ENCODE results near the gene PDE4D. TPM values are rescaled to one million over a fixed set of nuclear protein-coding genes. Genes with fewer than 3 reads are reported as not detected.

Gene PDE4D
- total RNA-seq, 1 donor from 2014 or later = 7.6 TPM

DNA sequence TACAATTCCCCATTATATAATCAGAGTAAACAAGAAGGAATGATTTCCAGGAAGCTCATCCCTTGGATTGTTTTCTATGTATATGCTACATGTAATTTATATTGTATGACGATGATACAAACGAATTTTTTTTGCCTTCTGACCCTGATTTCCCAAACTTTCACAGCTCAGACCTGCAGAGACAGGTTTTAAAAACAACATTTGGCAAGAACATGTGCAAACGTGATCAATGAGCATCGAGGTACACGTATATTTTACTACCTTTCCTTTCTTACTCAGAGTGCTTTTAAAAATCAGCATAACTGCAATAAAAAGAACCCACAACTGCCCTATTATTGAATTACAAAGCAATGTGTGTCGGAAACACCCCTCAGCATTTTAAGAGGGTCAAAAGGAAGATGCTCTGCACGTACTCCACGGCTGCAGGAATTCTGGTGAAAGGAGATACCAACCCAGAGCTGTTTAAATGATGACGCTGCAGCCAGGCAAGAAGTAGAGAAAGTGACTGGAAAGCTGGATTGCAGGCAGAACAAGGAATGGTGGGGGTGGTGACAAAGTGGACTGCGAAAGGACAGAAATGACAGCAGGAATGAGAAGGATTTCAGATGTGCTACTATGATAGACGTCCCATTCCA lies 777.2 kb downstream of the PDE4D start:
- Mint-ChIP-seq H3K4me1 (ENCODE audit: low read depth) (peaks cover 15% of the 10 kb centered on the region), H3K9me3 (ENCODE audit: low read depth) (peaks cover 3% of the 10 kb centered on the region), H3K4me3 (ENCODE audit: low read depth) (no peak overlapping the region), H3K27me3 (no peaks in the 10 kb centered on the region), H3K27ac (no peak overlapping the region), H3K36me3 (ENCODE audit: insufficient read depth) (no peaks in the 10 kb centered on the region)
- TF ChIP-seq, protein P1, sequence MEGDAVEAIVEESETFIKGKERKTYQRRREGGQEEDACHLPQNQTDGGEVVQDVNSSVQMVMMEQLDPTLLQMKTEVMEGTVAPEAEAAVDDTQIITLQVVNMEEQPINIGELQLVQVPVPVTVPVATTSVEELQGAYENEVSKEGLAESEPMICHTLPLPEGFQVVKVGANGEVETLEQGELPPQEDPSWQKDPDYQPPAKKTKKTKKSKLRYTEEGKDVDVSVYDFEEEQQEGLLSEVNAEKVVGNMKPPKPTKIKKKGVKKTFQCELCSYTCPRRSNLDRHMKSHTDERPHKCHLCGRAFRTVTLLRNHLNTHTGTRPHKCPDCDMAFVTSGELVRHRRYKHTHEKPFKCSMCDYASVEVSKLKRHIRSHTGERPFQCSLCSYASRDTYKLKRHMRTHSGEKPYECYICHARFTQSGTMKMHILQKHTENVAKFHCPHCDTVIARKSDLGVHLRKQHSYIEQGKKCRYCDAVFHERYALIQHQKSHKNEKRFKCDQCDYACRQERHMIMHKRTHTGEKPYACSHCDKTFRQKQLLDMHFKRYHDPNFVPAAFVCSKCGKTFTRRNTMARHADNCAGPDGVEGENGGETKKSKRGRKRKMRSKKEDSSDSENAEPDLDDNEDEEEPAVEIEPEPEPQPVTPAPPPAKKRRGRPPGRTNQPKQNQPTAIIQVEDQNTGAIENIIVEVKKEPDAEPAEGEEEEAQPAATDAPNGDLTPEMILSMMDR (IDR thresholded peaks at IDR 0.05; ENCODE audit: unreplicated experiment) = no peak
- DNase-seq (ENCODE audit: low spot score, unreplicated experiment) = no peak

DNA sequence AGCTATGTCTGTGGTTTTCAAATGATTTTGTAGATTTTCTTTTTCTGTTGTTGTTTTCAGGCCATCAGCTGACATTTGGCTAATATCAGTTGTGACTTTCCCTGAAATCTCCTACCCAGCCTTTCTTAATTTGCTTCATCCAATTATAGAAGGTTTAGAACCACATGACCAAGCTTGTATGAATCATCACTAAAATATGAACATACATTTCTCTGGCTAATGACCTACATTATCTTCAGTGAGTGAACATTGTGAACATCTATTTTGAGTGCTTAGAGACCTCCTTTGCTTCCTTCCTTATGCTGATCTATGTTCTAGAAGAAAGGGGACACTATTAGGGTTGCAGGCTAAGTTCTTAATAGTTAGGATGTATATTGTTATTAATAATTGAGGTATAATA lies 778.2 kb downstream of the PDE4D start:
- H3K36me3 Mint-ChIP-seq (ENCODE audit: insufficient read depth) = no peaks in the 10 kb centered on the region
- no peak for DNase-seq (ENCODE audit: low spot score, unreplicated experiment)
- no peaks in the 10 kb centered on the region for H3K27me3 Mint-ChIP-seq
- TF ChIP-seq, protein P1 (IDR thresholded peaks at IDR 0.05; ENCODE audit: unreplicated experiment) = no peak
- peaks cover 15% of the 10 kb centered on the region for H3K4me1 Mint-ChIP-seq (ENCODE audit: low read depth)
- no peaks in the 10 kb centered on the region for H3K9me3 Mint-ChIP-seq (ENCODE audit: low read depth)
- no peak overlapping the region for H3K27ac Mint-ChIP-seq
- H3K4me3 Mint-ChIP-seq (ENCODE audit: low read depth) = no peak overlapping the region

DNA sequence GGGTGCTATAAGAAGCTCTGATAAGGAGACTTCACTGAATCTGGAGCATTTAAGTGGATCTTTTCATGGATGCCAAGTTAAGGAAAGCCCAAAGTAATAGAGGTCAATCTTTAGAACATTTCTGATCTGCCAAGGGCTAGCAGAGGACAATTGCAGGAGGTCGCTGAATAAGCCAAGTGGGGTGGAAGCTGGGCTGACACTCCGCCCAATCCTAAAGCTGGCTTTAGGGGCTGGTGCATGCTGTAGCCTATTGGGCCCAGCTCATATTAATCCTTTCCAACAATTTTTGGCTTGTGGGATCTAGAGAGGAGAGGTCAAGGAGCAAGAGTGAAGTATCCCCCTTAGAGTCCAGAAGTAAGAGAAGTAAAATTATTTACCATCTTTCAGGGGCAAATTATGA lies 784.1 kb downstream of the PDE4D start:
- TF ChIP-seq, protein P1 (IDR thresholded peaks at IDR 0.05; ENCODE audit: unreplicated experiment) = no peak

DNA sequence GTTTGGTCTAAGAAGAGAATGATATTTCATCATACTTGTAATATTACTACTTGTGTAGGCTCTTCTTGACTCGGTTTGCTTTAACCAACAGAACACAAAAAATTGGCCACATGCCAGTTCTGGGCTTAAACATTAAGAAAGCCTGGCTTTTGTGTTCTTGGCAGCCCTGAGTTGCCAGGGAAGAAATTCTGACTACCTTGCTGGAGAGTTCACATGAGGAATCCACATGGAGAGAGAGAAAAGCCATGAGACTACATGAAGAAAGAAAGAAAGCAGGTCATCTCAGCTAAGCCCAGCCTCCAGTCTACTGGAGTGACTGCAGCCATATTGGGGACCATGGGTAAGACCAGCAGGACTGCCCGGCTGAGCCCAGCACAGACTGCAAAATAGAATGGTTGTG lies 785.8 kb downstream of the PDE4D start:
- Mint-ChIP-seq H3K9me3 (ENCODE audit: low read depth) (no peaks in the 10 kb centered on the region), H3K4me3 (ENCODE audit: low read depth) (no peak overlapping the region), H3K36me3 (ENCODE audit: insufficient read depth) (no peaks in the 10 kb centered on the region), H3K27ac (no peak overlapping the region), H3K4me1 (ENCODE audit: low read depth) (no peaks in the 10 kb centered on the region), H3K27me3 (no peaks in the 10 kb centered on the region)
- DNase-seq (ENCODE audit: low spot score, unreplicated experiment) = no peak
- TF ChIP-seq, protein P1 (IDR thresholded peaks at IDR 0.05; ENCODE audit: unreplicated experiment) = no peak

More for the DNA sequence above, 784.1 kb downstream of the PDE4D start:
- H3K4me1 Mint-ChIP-seq (ENCODE audit: low read depth) = no peaks in the 10 kb centered on the region
- H3K4me3 Mint-ChIP-seq (ENCODE audit: low read depth) = no peak overlapping the region
- no peaks in the 10 kb centered on the region for H3K9me3 Mint-ChIP-seq (ENCODE audit: low read depth)
- H3K36me3 Mint-ChIP-seq (ENCODE audit: insufficient read depth) = no peaks in the 10 kb centered on the region
- no peak overlapping the region for H3K27ac Mint-ChIP-seq
- H3K27me3 Mint-ChIP-seq = no peaks in the 10 kb centered on the region
- DNase-seq (ENCODE audit: low spot score, unreplicated experiment) = no peak

DNA sequence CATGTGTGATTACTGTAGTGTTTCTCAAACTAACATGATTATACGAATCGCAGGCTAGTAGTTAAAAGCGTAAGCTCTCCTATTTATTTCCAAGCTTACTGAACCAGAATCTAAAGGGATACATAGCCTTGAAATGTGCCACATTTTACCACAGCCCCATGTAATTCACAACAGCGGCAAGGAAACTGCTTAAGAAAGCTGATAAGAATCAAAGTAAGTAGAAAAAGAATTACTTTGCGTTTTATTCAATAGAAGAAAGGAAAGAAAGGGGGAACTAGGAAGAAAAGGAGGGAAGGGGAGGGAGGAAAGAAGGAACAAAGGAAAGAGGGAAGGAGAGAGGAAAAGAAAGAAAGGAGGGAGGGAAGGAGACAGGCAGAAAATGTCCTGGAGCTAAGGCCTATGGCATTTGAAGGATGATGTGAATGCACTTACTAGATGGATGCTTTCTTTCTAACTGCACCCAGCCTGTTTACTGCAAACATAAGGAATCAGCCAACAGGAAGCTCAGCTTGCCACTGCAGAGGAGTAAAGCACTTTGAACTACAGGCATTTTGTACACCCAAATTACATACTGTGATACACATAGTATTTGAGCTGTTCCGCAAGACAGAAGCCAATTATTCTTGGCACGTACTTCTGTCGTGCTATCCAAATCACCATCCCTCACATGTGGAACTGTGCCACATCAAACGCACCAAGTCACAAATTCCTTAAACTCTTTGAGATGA lies 789.0 kb downstream of the PDE4D start:
- H3K9me3 Mint-ChIP-seq (ENCODE audit: low read depth) = no peaks in the 10 kb centered on the region
- H3K27me3 Mint-ChIP-seq = no peaks in the 10 kb centered on the region
- DNase-seq (ENCODE audit: low spot score, unreplicated experiment) = no peak
- H3K4me3 Mint-ChIP-seq (ENCODE audit: low read depth) = no peak overlapping the region
- TF ChIP-seq, protein P1 (IDR thresholded peaks at IDR 0.05; ENCODE audit: unreplicated experiment) = no peak
- H3K36me3 Mint-ChIP-seq (ENCODE audit: insufficient read depth) = no peaks in the 10 kb centered on the region
- no peaks in the 10 kb centered on the region for H3K4me1 Mint-ChIP-seq (ENCODE audit: low read depth)
- H3K27ac Mint-ChIP-seq = no peak overlapping the region

Data from progenitor cell of endocrine pancreas (in vitro differentiated cells).